Measurements from ENCODE around the gene PRKAR2B.
"Not testable (repeated sequence)": the region's sequence is repeated elsewhere in the genome, so short reads cannot be mapped to it uniquely, and the experiment has no call there.

The PRKAR2B gene

DNA sequence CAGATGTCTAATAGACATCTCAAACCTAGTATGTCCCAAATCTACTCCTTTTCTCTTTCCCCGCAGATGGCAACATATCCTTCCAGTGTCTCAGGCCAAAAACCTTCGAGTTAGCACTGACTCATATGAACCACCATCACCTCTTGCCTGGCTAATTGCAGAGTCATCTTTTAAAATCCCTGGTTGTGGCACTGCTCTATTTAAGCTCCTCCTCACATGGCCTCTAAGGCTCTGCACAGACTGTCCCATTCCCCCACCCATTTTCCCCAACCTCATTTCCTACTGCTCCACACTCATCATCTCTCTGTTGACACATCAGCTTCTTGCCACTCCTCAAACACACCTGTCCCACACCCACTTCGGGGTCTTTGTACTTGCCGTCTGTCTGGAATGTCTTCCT lies 107.5 kb downstream of the PRKAR2B start:
- TF ChIP-seq CTCF (IDR thresholded peaks at IDR 0.05; ENCODE audit: control extremely low read depth, extremely low read depth, low read depth, missing control alignments): no peak
- ChIA-PET POLR2A (interaction anchor here (1.1 kb wide), 1 partner anchor 22 kb away, joined by 3 read pairs; no protein-coding TSS in a partner anchor), CTCF (interaction anchor here (0.7 to 6.7 kb wide), 7 partner anchors 10 to 728 kb away, joined by 3 to 95 read pairs (median 5); no protein-coding TSS in a partner anchor)
- DNase-seq (ENCODE audit: extremely low spot score): no peak

- ChIA-PET POLR2A (no interaction called here), CTCF (no interaction called here)
- DNase-seq (ENCODE audit: extremely low spot score): no peak
- TF ChIP-seq CTCF (IDR thresholded peaks at IDR 0.05; ENCODE audit: control extremely low read depth, extremely low read depth, low read depth, missing control alignments): no peak
These were observed 110.3 kb downstream of the PRKAR2B start for GRCh38 chr7:107154826-107155225.

DNA sequence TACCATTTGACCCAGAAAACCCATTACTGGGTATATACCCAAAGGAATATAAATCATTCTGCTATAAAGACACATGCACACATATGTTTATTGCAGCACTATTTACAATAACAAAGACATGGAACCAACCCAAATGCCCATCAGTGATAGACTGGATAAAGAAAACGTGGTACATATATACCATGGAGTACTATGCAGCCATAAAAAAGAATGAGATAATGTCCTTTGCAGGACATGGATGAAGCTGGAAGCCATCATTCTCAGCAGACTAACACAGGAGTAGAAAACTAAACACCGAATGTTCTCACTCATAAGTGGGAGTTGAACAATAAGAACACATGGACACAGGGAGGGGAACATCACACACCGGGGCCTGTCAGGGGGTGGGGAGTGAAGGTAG lies 111.2 kb downstream of the PRKAR2B start:
- POLR2A ChIA-PET; DNase-seq (ENCODE audit: extremely low spot score): not testable (repeated sequence)
- CTCF ChIA-PET: interaction anchor here (2.2 kb wide), 1 partner anchor 8 kb away, joined by 10 read pairs; no protein-coding TSS in a partner anchor

GRCh38 chr7:107157091-107157490 lies 112.6 kb downstream of the PRKAR2B start:
- ChIA-PET POLR2A (no interaction called here), CTCF (interaction anchor here (1.2 to 2.2 kb wide), 2 partner anchors 10 kb away, joined by 3 to 10 read pairs; no protein-coding TSS in a partner anchor)
- TF ChIP-seq CTCF (IDR thresholded peaks at IDR 0.05; ENCODE audit: control extremely low read depth, extremely low read depth, low read depth, missing control alignments): no peak
- no peak for DNase-seq (ENCODE audit: extremely low spot score)

- CTCF ChIA-PET: interaction anchor here (0.6 kb wide), 1 partner anchor 365 kb away, joined by 3 read pairs; no protein-coding TSS in a partner anchor
- no peak for TF ChIP-seq CTCF (IDR thresholded peaks at IDR 0.05; ENCODE audit: control extremely low read depth, extremely low read depth, low read depth, missing control alignments)
- POLR2A ChIA-PET: no interaction called here
- DNase-seq (ENCODE audit: extremely low spot score): no peak
These were observed 113.5 kb downstream of the PRKAR2B start for GRCh38 chr7:107158028-107158427.

- ChIA-PET POLR2A (no interaction called here), CTCF (no interaction called here)
- no peak for DNase-seq (ENCODE audit: extremely low spot score)
- TF ChIP-seq CTCF (IDR thresholded peaks at IDR 0.05; ENCODE audit: control extremely low read depth, extremely low read depth, low read depth, missing control alignments): no peak
These were observed 115.9 kb downstream of the PRKAR2B start for GRCh38 chr7:107160389-107160788.

GRCh38 chr7:107161415-107161814 lies 116.9 kb downstream of the PRKAR2B start:
- POLR2A ChIA-PET: no interaction called here
- TF ChIP-seq CTCF (IDR thresholded peaks at IDR 0.05; ENCODE audit: control extremely low read depth, extremely low read depth, low read depth, missing control alignments): no peak
- CTCF ChIA-PET: interaction anchor here (1.1 kb wide), 1 partner anchor 11 kb away, joined by 3 read pairs; no protein-coding TSS in a partner anchor
- DNase-seq (ENCODE audit: extremely low spot score): no peak

Measured in GM10248 (cell line).